Stomach (tissue), 9 donors: Measurements from ENCODE around the gene COP1. TPM values are rescaled to one million over a fixed set of nuclear protein-coding genes. Genes with fewer than 3 reads are reported as not detected.

Source experiments
- DNase-seq, 2 donors: peaks; one replicate each; pipeline versions ENCODE4 v3.0.0 to v3.0.0-alpha.2; 2013 to 2019
- H3K27ac ChIP-seq, 5 donors: fragments of 200-600 bp in 4 of 5; sonication (generic) in 4 of 5; one replicate each; pipeline ENCODE4 v1.5.1; 2013 to 2019; ENCODE audit warnings: mild to moderate bottlenecking in 1 of 5, moderate library complexity in 1 of 5
- H3K27me3 ChIP-seq, 3 donors: fragments of 200-600 bp; sonication (generic); one replicate each; pipeline ENCODE4 v1.5.1; 2017 to 2019; ENCODE audit warnings: mixed run types in 1 of 3
- H3K36me3 ChIP-seq, 4 donors: fragments of 200-600 bp; sonication (generic); 1 replicate in 3 of 4; 2 replicates in 1 of 4; pipeline ENCODE4 v1.5.1; 2016 to 2019
- H3K4me1 ChIP-seq, 4 donors: fragments of 200-600 bp; sonication (generic); one replicate each; pipeline ENCODE4 v1.5.1; 2016 to 2019
- H3K4me3 ChIP-seq, 4 donors: fragments of 200-600 bp; sonication (generic) in 3 of 4; one replicate each; pipeline ENCODE4 v1.5.1; 2016 to 2019; ENCODE audit warnings: mild to moderate bottlenecking in 1 of 4
- H3K9me3 ChIP-seq, 4 donors: fragments of 200-600 bp; sonication (generic); one replicate each; pipeline ENCODE4 v1.5.1; 2016 to 2019
- CTCF ChIP-seq, 7 experiments: fragments of 450-650 bp in 4 of 7; fragments of 200-600 bp in 3 of 7; sonication (generic) in 3 of 7; IDR thresholded peaks; one replicate each; pipeline ENCODE4 v1.5.1; 2016 to 2019; ENCODE audit warnings: antibody characterized with exemption in 7 of 7, control low read depth in 2 of 7, mild to moderate bottlenecking in 1 of 7
- EP300 ChIP-seq: sonication (generic); formaldehyde crosslinking; IDR thresholded peaks from one replicate; pipeline ENCODE4 v1.6.1; 2017; ENCODE audit warnings: antibody characterized with exemption
- POLR2A ChIP-seq, 4 donors: fragments of 450-650 bp; IDR thresholded peaks; one replicate each; pipeline ENCODE4 v1.6.1; 2016; ENCODE audit warnings: antibody characterized with exemption in 4 of 4, control low read depth in 2 of 4, mild to moderate bottlenecking in 1 of 4, moderate library complexity in 1 of 4
- POLR2AphosphoS5 ChIP-seq, 3 donors: sonication (generic); formaldehyde crosslinking; IDR thresholded peaks; one replicate each; pipeline ENCODE4 v1.6.1; 2016; ENCODE audit warnings: antibody characterized with exemption in 3 of 3
- WGBS, 5 donors: extraction: QIAGEN DNeasy Blood & Tissue Kit in 3 of 5; methylation state at CpG; one replicate each; pipeline versions ENCODE4 v1.1.5 to v1.1.7; 2013 to 2018; 5-methylcytosine and 5-hydroxymethylcytosine counted together
- intact Hi-C: fragments of 100-400 bp; cut with DNase I; formaldehyde crosslinking; loops from one replicate; pipeline ENCODE4 v1.15.1; 2023; ENCODE audit warnings: low total_unique reads
- polyA plus RNA-seq, 3 donors: library from polyadenylated mRNA; stranded (reverse); fragments of 200-250 nt; gene quantifications; one replicate each; pipeline ENCODE4 v1.2.3, GENCODE V29; 2013
- total RNA-seq, 5 donors: library from RNA; depleted of rRNA; stranded (reverse); fragments of >200 nt; gene quantifications; one replicate each; pipeline versions ENCODE4 v1.1.0 to v1.2.3, GENCODE V29; 2014 to 2016
- donor health status: healthy with polysubstance abuse.
- donor health status: Bipolar disorder and iron deficiency.
- donor health status: healthy.

COP1 gene
- total and polyA plus RNA-seq, 8 donors: 36.2 to 127 (median 55.1) TPM

- Histone ChIP-seq H3K36me3 (peaks cover 5 to 36% (median 31%) of the 10 kb centered on the region in 4 donors), H3K27ac (no peak overlapping the region), H3K27me3 (no peaks in the 10 kb centered on the region), H3K9me3 (peaks cover 0 to 11% (median 0%) of the 10 kb centered on the region in 4 donors), H3K4me3 (no peak overlapping the region), H3K4me1 (no peaks in the 10 kb centered on the region)
- TF ChIP-seq CTCF (IDR thresholded peaks at IDR 0.05): no peak
- TF ChIP-seq POLR2AphosphoS5 (IDR thresholded peaks at IDR 0.05): no peak
- no peak for DNase-seq
- intact Hi-C loops: no loop called here
These were observed 88.1 kb downstream of the COP1 start for GRCh38 chr1:176118985-176119384.

- H3K27me3 ChIP-seq: no peaks in the 10 kb centered on the region
- TF ChIP-seq POLR2A (IDR thresholded peaks at IDR 0.05) (no peak), EP300 (no peak), CTCF (IDR thresholded peaks at IDR 0.05) (no peak)
- WGBS, 5 donors: 89 to 100% (median 96%) methylated on average over 1 of the region's 1 CpG
- peaks cover 0 to 4% (median 0%) of the 10 kb centered on the region in 4 donors for H3K4me1 ChIP-seq
- peaks cover 5 to 48% (median 45%) of the 10 kb centered on the region in 4 donors for H3K36me3 ChIP-seq
- H3K4me3 ChIP-seq: no peak overlapping the region
- no peak for DNase-seq
- intact Hi-C loops: no loop called here
- no peaks in the 10 kb centered on the region for H3K9me3 ChIP-seq
- H3K27ac ChIP-seq: no peak overlapping the region
These were observed 95.3 kb downstream of the COP1 start for GRCh38 chr1:176111835-176112234.

- WGBS, 5 donors: 73 to 82% (median 80%) methylated on average over 1 of the region's 1 CpG
- Histone ChIP-seq H3K27ac (no peak overlapping the region), H3K4me1 (peaks cover 0 to 4% (median 0%) of the 10 kb centered on the region in 4 donors), H3K9me3 (no peaks in the 10 kb centered on the region), H3K4me3 (no peak overlapping the region), H3K36me3 (peaks cover 1 to 49% (median 48%) of the 10 kb centered on the region in 4 donors), H3K27me3 (no peaks in the 10 kb centered on the region)
- TF ChIP-seq EP300 (no peak), POLR2AphosphoS5 (IDR thresholded peaks at IDR 0.05) (no peak), POLR2A (IDR thresholded peaks at IDR 0.05) (no peak), CTCF (IDR thresholded peaks at IDR 0.05) (no peak)
- intact Hi-C loops: no loop called here
- DNase-seq: no peak
These were observed 96.9 kb downstream of the COP1 start for GRCh38 chr1:176110203-176110602.

- Histone ChIP-seq H3K36me3 (peaks cover 19 to 75% (median 61%) of the 10 kb centered on the region in 4 donors), H3K4me3 (no peak overlapping the region), H3K27me3 (no peaks in the 10 kb centered on the region), H3K9me3 (peaks cover 15 to 44% (median 33%) of the 10 kb centered on the region in 4 donors), H3K4me1 (no peaks in the 10 kb centered on the region), H3K27ac (no peak overlapping the region)
- intact Hi-C loops: no loop called here
- DNase-seq: no peak
- TF ChIP-seq POLR2A (IDR thresholded peaks at IDR 0.05) (no peak), POLR2AphosphoS5 (IDR thresholded peaks at IDR 0.05) (no peak)
- WGBS, 5 donors: 97 to 100% (median 100%) methylated on average over 1 of the region's 1 CpG
These were observed 104.2 kb downstream of the COP1 start for GRCh38 chr1:176102768-176103350.

GRCh38 chr1:176101951-176102642 lies 105.0 kb downstream of the COP1 start:
- H3K4me1 ChIP-seq: no peaks in the 10 kb centered on the region
- intact Hi-C loops: no loop called here
- no peak for TF ChIP-seq EP300
- no peak for TF ChIP-seq POLR2AphosphoS5 (IDR thresholded peaks at IDR 0.05)
- no peak for TF ChIP-seq CTCF (IDR thresholded peaks at IDR 0.05)
- no peak for TF ChIP-seq POLR2A (IDR thresholded peaks at IDR 0.05)
- no peak overlapping the region for H3K27ac ChIP-seq
- H3K9me3 ChIP-seq: peaks cover 15 to 51% (median 37%) of the 10 kb centered on the region in 4 donors
- whole genome bisulfite sequencing, 5 donors: 90 to 98% (median 95%) methylated on average over 5 of the region's 5 CpGs
- no peak overlapping the region for H3K4me3 ChIP-seq
- H3K27me3 ChIP-seq: no peaks in the 10 kb centered on the region
- DNase-seq: no peak
- peaks cover 24 to 81% (median 68%) of the 10 kb centered on the region in 4 donors for H3K36me3 ChIP-seq
